ENCODE results near the gene ABHD14A.

- TF ChIP-seq EZH2 (IDR thresholded peaks at IDR 0.05; ENCODE audit: low read length) (no peak), CTCF (optimal IDR thresholded peaks at IDR 0.05 in 1 of 3, IDR thresholded peaks at IDR 0.05 in 1 of 3, conservative IDR thresholded peaks at IDR 0.05 in 1 of 3; ENCODE audit: extremely low read depth in 1 of 3, insufficient read depth in 2 of 3, low read length in 3 of 3) (no peak)
These were observed 37.8 kb downstream of the ABHD14A start for GRCh38 chr3:52012699-52013098.

All from keratinocyte (primary cell).